ENCODE measurements around the gene SMAD3. TPM values are rescaled to one million over a fixed set of nuclear protein-coding genes. Genes with fewer than 3 reads are reported as not detected.
A peak's percentile ranks its signal among the peaks of the same experiment; 100 is the strongest.

The SMAD3 gene
- total RNA-seq, 2 experiments from 2014 or later, result 41.2 to 77.8 TPM

- Histone ChIP-seq H3K9me3 (ENCODE audit: low read length) (no peaks in the 10 kb centered on the region), H3K4me2 (ENCODE audit: low read length) (no peak overlapping the region), H3K4me1 (ENCODE audit: insufficient read depth, low read length, poor library complexity, severe bottlenecking) (peaks cover 6% of the 10 kb centered on the region), H3K79me2 (ENCODE audit: insufficient read depth, low read depth, low read length) (no peaks in the 10 kb centered on the region), H3K27ac (ENCODE audit: low read depth, low read length, poor library complexity, severe bottlenecking) (no peak overlapping the region), H3K9me2 (ENCODE audit: insufficient read depth, low read length) (no peaks in the 10 kb centered on the region), H3K36me3 (ENCODE audit: insufficient read depth, low read length) (no peaks in the 10 kb centered on the region), H4K20me1 (ENCODE audit: insufficient read depth, low read length) (no peaks in the 10 kb centered on the region), H3K4me3 (ENCODE audit: low read depth, low read length, poor library complexity, severe bottlenecking) (no peak overlapping the region), H2AFZ (ENCODE audit: low read length) (no peak overlapping the region)
- BruUV-seq (replicated peaks), result no TSS peak
- DNase-seq (ENCODE audit: low spot score), result no peak
- TF ChIP-seq CTCF (conservative IDR thresholded peaks at IDR 0.05; ENCODE audit: low read length) (no peak), EZH2phosphoT487 (IDR thresholded peaks at IDR 0.05; ENCODE audit: borderline replicate concordance, low read depth, low read length) (no peak)
- ChIA-PET POLR2A (no interaction called here), CTCF (ENCODE audit: unreplicated experiment) (no interaction called here)
- intact Hi-C loops (cut with micrococcal nuclease; ENCODE audit: unreplicated experiment), result no loop called here
These were observed 25.1 kb upstream of the SMAD3 start for GRCh38 chr15:67040277-67040676.

GRCh38 chr15:67042551-67043142 is 22.8 kb upstream of the SMAD3 start:
- ChIA-PET POLR2A (interaction anchor here (1.1 kb wide), 1 partner anchor 20 kb away, joined by 3 read pairs; no protein-coding TSS in a partner anchor), CTCF (ENCODE audit: unreplicated experiment) (interaction anchor here (0.8 kb wide), 1 partner anchor 19 kb away, joined by 3 read pairs; no protein-coding TSS in a partner anchor)
- Histone ChIP-seq H3K9me2 (ENCODE audit: insufficient read depth, low read length) (no peaks in the 10 kb centered on the region), H3K4me2 (ENCODE audit: low read length) (no peak overlapping the region), H3K4me1 (ENCODE audit: insufficient read depth, low read length, poor library complexity, severe bottlenecking) (peaks cover 6% of the 10 kb centered on the region), H3K36me3 (ENCODE audit: insufficient read depth, low read length) (no peaks in the 10 kb centered on the region), H3K4me3 (ENCODE audit: low read depth, low read length, poor library complexity, severe bottlenecking) (no peak overlapping the region), H3K9me3 (ENCODE audit: low read length) (no peaks in the 10 kb centered on the region), H2AFZ (ENCODE audit: low read length) (peak overlapping the region; percentile 35; the same call in 1 of the 2 replicates), H3K27ac (ENCODE audit: low read depth, low read length, poor library complexity, severe bottlenecking) (no peak overlapping the region), H3K79me2 (ENCODE audit: insufficient read depth, low read depth, low read length) (no peaks in the 10 kb centered on the region), H4K20me1 (ENCODE audit: insufficient read depth, low read length) (no peaks in the 10 kb centered on the region)
- intact Hi-C loops (cut with micrococcal nuclease; ENCODE audit: unreplicated experiment), result no loop called here
- TF ChIP-seq EZH2phosphoT487 (IDR thresholded peaks at IDR 0.05; ENCODE audit: borderline replicate concordance, low read depth, low read length) (no peak), CTCF (conservative IDR thresholded peaks at IDR 0.05; ENCODE audit: low read length) (no peak)
- BruUV-seq (replicated peaks), result no TSS peak
- no peak for DNase-seq (ENCODE audit: low spot score)
